Panc1 (cell line): ENCODE results near the gene DOCK4. TPM values are rescaled to one million over a fixed set of nuclear protein-coding genes. Genes with fewer than 3 reads are reported as not detected.

ENCODE experiments used
- ATAC-seq: fragments of 200-7000 bp; cut with Tn5 transposase; 2 replicates; pipeline ENCODE4 v1.9.1; 2020; ENCODE audit warnings: mild to moderate bottlenecking, moderate library complexity
- BruUV-seq: library from RNA; stranded (reverse); fragments of 400-500 nt; replicated peaks from 2 replicates; lab custom pipeline; 2021; lab: Mats Ljungman, UMichigan
- CTCF ChIA-PET: fragments of 300-600 bp; sonication (Branson Sonifier 250); formaldehyde crosslinking; loops from one replicate; lab custom pipeline; 2022; ENCODE audit warnings: antibody characterized with exemption; lab: Charles Lee
- POLR2A ChIA-PET: fragments of 300-600 bp; sonication (Branson Sonifier 250); formaldehyde crosslinking; loops from one replicate; lab custom pipeline; 2022; ENCODE audit warnings: antibody characterized with exemption; lab: Charles Lee
- DNase-seq: peaks from one replicate; pipeline ENCODE4 v3.0.0-alpha.2; 2010; ENCODE audit warnings: low read depth, low spot score
- H3K27ac ChIP-seq: 2 replicates; pipeline ENCODE4 v1.5.1; 2011; ENCODE audit warnings: mild to moderate bottlenecking, low read length, inconsistent platforms
- H3K27me3 ChIP-seq: fragments of 200-500 bp; sonication (Bioruptor generic); 2 replicates; pipeline ENCODE4 v1.6.0; 2014; ENCODE audit warnings: low read length, inconsistent platforms; ENCODE audit not compliant: control insufficient read depth, insufficient read depth
- H3K36me3 ChIP-seq: fragments of 200-500 bp; sonication (Bioruptor generic); 2 replicates; pipeline ENCODE4 v1.5.1; 2014; ENCODE audit warnings: inconsistent platforms, mild to moderate bottlenecking, low read length, moderate library complexity; ENCODE audit not compliant: control insufficient read depth, insufficient read depth
- H3K4me1 ChIP-seq: 2 replicates; pipeline ENCODE4 v1.5.1; 2011; ENCODE audit warnings: inconsistent platforms, mild to moderate bottlenecking, low read length, moderate library complexity; ENCODE audit not compliant: control insufficient read depth, insufficient read depth
- H3K4me3 ChIP-seq, 2 experiments: 2 replicates each; pipeline ENCODE4 v1.5.1; 2011 to 2012; ENCODE audit warnings: low read depth in 2 of 2, low read length in 2 of 2, mild to moderate bottlenecking in 2 of 2, inconsistent platforms in 1 of 2, moderate library complexity in 1 of 2
- H3K9me3 ChIP-seq: fragments of 200-500 bp; sonication (Bioruptor generic); 2 replicates; pipeline ENCODE4 v1.5.1; 2014; ENCODE audit warnings: low read depth, mild to moderate bottlenecking, inconsistent platforms, low read length, moderate library complexity; ENCODE audit not compliant: control insufficient read depth, insufficient read depth
- POLR2AphosphoS5 ChIP-seq: IDR thresholded peaks from 2 replicates; pipeline ENCODE4 v1.6.1; 2012; ENCODE audit warnings: mild to moderate bottlenecking, low read depth, low read length, moderate library complexity
- SIN3A ChIP-seq: IDR thresholded peaks from 2 replicates; pipeline ENCODE4 v1.6.1; 2012; ENCODE audit warnings: low read depth, mild to moderate bottlenecking, low read length, moderate library complexity, borderline replicate concordance; ENCODE audit not compliant: insufficient read depth
- TCF7L2 ChIP-seq: IDR thresholded peaks from 2 replicates; pipeline ENCODE4 v1.6.1; 2011; ENCODE audit warnings: mild to moderate bottlenecking, low read depth, low read length, inconsistent platforms
- in situ Hi-C: cut with HindIII; loops from 2 replicates; pipeline ENCODE4 v1.10.0; 2016; ENCODE audit warnings: low sequenced_read_pairs, low pct_unique_long_range_greater_than_20kb
- intact Hi-C: fragments of 100-400 bp; cut with micrococcal nuclease; formaldehyde crosslinking; loops from one replicate; pipeline ENCODE4 v1.10.0; 2022; ENCODE audit not compliant: unreplicated experiment
- total RNA-seq: library from RNA; stranded (reverse); gene quantifications from one replicate; pipeline ENCODE4 v1.2.1, GENCODE V29; 2021; ENCODE audit not compliant: unreplicated experiment
- TF ChIP-seq, protein P1 (sequence below), 2 experiments: IDR thresholded peaks; 2 replicates each; pipeline ENCODE4 v1.6.1; 2011 to 2012; ENCODE audit warnings: low read depth in 2 of 2, control low read depth in 1 of 2, low read length in 1 of 2, mild to moderate bottlenecking in 1 of 2, moderate library complexity in 1 of 2; ENCODE audit not compliant: insufficient read depth in 1 of 2
- TF ChIP-seq, protein P2 (sequence below): fragments of 450-650 bp; IDR thresholded peaks from 2 replicates; pipeline ENCODE4 v1.5.1; 2017; ENCODE audit warnings: mild to moderate bottlenecking

DOCK4 gene
- total RNA-seq, 1 experiment from 2014 or later: 10.8 TPM

DNA sequence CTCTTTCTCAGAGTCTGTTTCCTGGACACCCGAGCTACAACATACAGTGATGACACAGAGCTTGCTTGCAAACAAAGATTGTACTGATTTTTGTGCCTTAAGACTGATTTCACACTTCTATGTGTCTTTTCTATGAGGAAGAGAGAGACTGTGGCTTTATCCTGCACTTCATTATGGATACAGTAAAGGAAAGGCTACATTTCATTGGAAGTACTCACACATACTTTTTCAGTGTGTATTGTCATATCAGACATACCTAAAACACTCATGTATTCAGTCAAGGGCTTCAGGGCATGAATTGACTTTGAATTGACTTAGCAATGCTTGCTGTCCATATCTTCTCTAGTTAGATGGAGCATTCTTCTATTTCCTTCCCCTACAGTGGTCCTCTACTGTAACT, 508.4 kb downstream of the DOCK4 start:
- DNase-seq (no peak), ATAC-seq (no peak)
- no TSS peak for BruUV-seq
- H3K9me3 ChIP-seq: no peaks in the 10 kb centered on the region
- in situ Hi-C loops: no loop called here
- POLR2A ChIA-PET: no interaction called here
- TF ChIP-seq, protein P1, sequence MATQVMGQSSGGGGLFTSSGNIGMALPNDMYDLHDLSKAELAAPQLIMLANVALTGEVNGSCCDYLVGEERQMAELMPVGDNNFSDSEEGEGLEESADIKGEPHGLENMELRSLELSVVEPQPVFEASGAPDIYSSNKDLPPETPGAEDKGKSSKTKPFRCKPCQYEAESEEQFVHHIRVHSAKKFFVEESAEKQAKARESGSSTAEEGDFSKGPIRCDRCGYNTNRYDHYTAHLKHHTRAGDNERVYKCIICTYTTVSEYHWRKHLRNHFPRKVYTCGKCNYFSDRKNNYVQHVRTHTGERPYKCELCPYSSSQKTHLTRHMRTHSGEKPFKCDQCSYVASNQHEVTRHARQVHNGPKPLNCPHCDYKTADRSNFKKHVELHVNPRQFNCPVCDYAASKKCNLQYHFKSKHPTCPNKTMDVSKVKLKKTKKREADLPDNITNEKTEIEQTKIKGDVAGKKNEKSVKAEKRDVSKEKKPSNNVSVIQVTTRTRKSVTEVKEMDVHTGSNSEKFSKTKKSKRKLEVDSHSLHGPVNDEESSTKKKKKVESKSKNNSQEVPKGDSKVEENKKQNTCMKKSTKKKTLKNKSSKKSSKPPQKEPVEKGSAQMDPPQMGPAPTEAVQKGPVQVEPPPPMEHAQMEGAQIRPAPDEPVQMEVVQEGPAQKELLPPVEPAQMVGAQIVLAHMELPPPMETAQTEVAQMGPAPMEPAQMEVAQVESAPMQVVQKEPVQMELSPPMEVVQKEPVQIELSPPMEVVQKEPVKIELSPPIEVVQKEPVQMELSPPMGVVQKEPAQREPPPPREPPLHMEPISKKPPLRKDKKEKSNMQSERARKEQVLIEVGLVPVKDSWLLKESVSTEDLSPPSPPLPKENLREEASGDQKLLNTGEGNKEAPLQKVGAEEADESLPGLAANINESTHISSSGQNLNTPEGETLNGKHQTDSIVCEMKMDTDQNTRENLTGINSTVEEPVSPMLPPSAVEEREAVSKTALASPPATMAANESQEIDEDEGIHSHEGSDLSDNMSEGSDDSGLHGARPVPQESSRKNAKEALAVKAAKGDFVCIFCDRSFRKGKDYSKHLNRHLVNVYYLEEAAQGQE (IDR thresholded peaks at IDR 0.05; ENCODE audit: insufficient read depth in 1 of 2, low read depth in 2 of 2, low read length in 1 of 2): no peak
- TF ChIP-seq SIN3A (no peak), POLR2AphosphoS5 (no peak), TCF7L2 (no peak)
- TF ChIP-seq, protein P2, sequence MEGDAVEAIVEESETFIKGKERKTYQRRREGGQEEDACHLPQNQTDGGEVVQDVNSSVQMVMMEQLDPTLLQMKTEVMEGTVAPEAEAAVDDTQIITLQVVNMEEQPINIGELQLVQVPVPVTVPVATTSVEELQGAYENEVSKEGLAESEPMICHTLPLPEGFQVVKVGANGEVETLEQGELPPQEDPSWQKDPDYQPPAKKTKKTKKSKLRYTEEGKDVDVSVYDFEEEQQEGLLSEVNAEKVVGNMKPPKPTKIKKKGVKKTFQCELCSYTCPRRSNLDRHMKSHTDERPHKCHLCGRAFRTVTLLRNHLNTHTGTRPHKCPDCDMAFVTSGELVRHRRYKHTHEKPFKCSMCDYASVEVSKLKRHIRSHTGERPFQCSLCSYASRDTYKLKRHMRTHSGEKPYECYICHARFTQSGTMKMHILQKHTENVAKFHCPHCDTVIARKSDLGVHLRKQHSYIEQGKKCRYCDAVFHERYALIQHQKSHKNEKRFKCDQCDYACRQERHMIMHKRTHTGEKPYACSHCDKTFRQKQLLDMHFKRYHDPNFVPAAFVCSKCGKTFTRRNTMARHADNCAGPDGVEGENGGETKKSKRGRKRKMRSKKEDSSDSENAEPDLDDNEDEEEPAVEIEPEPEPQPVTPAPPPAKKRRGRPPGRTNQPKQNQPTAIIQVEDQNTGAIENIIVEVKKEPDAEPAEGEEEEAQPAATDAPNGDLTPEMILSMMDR: no peak
- CTCF ChIA-PET: no interaction called here
- no peak overlapping the region for H3K4me3 ChIP-seq
- H3K27ac ChIP-seq: no peak overlapping the region
- H3K27me3 ChIP-seq: no peaks in the 10 kb centered on the region
- H3K4me1 ChIP-seq: no peaks in the 10 kb centered on the region
- no peaks in the 10 kb centered on the region for H3K36me3 ChIP-seq
- intact Hi-C loops: no loop called here

DNA sequence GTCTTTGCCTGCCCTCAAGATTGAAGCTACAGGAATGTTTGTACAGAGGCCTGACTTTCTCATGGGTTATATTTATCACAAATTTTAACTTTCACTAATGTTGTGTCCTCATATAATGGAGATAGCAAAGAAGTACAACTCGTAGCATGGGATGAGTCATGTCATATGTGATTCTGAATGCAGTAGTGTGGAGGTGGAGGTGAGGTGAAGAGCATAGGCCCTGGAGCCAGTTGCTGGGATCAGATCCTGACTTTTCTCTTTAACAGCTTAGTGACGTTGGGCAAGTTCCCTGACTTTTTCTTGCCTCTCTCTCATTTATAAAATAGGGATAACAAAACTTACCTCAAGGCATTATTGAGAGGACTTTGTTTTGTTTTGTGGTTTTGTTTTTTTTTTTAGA, 511.8 kb downstream of the DOCK4 start:
- no peaks in the 10 kb centered on the region for H3K36me3 ChIP-seq
- no TSS peak for BruUV-seq
- no peak overlapping the region for H3K27ac ChIP-seq
- in situ Hi-C loops: no loop called here
- intact Hi-C loops: no loop called here
- TF ChIP-seq POLR2AphosphoS5 (no peak), TCF7L2 (no peak), SIN3A (no peak)
- TF ChIP-seq, protein P2: no peak
- TF ChIP-seq, protein P1 (IDR thresholded peaks at IDR 0.05; ENCODE audit: insufficient read depth in 1 of 2, low read depth in 2 of 2, low read length in 1 of 2): no peak
- no peaks in the 10 kb centered on the region for H3K9me3 ChIP-seq
- H3K27me3 ChIP-seq: no peaks in the 10 kb centered on the region
- CTCF ChIA-PET: no interaction called here
- H3K4me3 ChIP-seq: no peak overlapping the region
- POLR2A ChIA-PET: no interaction called here
- no peak for ATAC-seq
- no peak for DNase-seq
- no peaks in the 10 kb centered on the region for H3K4me1 ChIP-seq
